SK-N-MC (cell line): ENCODE results near the gene SHROOM2.

Experiments used
- EZH2 ChIP-seq: fragments of 200-600 bp; sonication (generic); IDR thresholded peaks from one replicate; pipeline ENCODE4 v1.6.1; 2017; ENCODE audit warnings: antibody characterized with exemption
- FOXP2 ChIP-seq: optimal IDR thresholded peaks from 2 replicates; pipeline ENCODE3; 2011; ENCODE audit warnings: mild to moderate bottlenecking, moderate library complexity; ENCODE audit not compliant: insufficient read depth; ENCODE audit errors: extremely low read length, control extremely low read depth
- POLR2AphosphoS5 ChIP-seq: IDR thresholded peaks from 2 replicates; pipeline ENCODE4 v1.6.1; 2012; ENCODE audit warnings: mild to moderate bottlenecking, low read depth, low read length, borderline replicate concordance

GRCh38 chrX:9884031-9884779, 98.0 kb downstream of the SHROOM2 start:
- TF ChIP-seq EZH2 (no peak), POLR2AphosphoS5 (no peak), FOXP2 (no peak)
